H9 (cell line): ENCODE data around the gene PITPNB. TPM values are rescaled to one million over a fixed set of nuclear protein-coding genes. Genes with fewer than 3 reads are reported as not detected.

ENCODE experiments used
- DNase-seq: peaks from one replicate; pipeline ENCODE4 v3.0.0-alpha.2; 2017
- H2AFZ ChIP-seq: one replicate; pipeline ENCODE4 v1.6.1; 2013; ENCODE audit warnings: mild to moderate bottlenecking, low read length, control low read depth, moderate library complexity
- H2AK5ac ChIP-seq: 2 replicates; pipeline ENCODE4 v1.6.1; 2013; ENCODE audit warnings: low read length, control low read depth, mixed read lengths; ENCODE audit not compliant: insufficient read length
- H2BK120ac ChIP-seq: one replicate; pipeline ENCODE4 v1.6.1; 2013; ENCODE audit warnings: low read depth, mild to moderate bottlenecking, low read length, control low read depth, inconsistent platforms; ENCODE audit not compliant: poor library complexity, severe bottlenecking
- H2BK12ac ChIP-seq: 2 replicates; pipeline ENCODE4 v1.6.1; 2013; ENCODE audit warnings: low read length, control low read depth, mixed read lengths, low read depth; ENCODE audit not compliant: insufficient read length
- H2BK15ac ChIP-seq: 2 replicates; pipeline ENCODE4 v1.6.1; 2013; ENCODE audit warnings: low read depth, low read length, control low read depth
- H2BK20ac ChIP-seq: one replicate; pipeline ENCODE4 v1.6.1; 2013; ENCODE audit warnings: low read depth, mild to moderate bottlenecking, low read length, control low read depth, inconsistent platforms; ENCODE audit not compliant: poor library complexity, severe bottlenecking
- H2BK5ac ChIP-seq: 2 replicates; pipeline ENCODE4 v1.6.1; 2013; ENCODE audit warnings: low read length, control low read depth, mixed read lengths; ENCODE audit not compliant: insufficient read length
- H3K14ac ChIP-seq: 2 replicates; pipeline ENCODE4 v1.6.1; 2013; ENCODE audit warnings: low read length, control low read depth; ENCODE audit not compliant: insufficient read depth
- H3K18ac ChIP-seq: 2 replicates; pipeline ENCODE4 v1.6.1; 2013; ENCODE audit warnings: low read depth, mild to moderate bottlenecking, mixed read lengths, low read length, control low read depth; ENCODE audit not compliant: insufficient read length
- H3K23ac ChIP-seq: 2 replicates; pipeline ENCODE4 v1.6.1; 2013; ENCODE audit warnings: low read length, control low read depth, mixed read lengths, low read depth; ENCODE audit not compliant: insufficient read length
- H3K23me2 ChIP-seq: 2 replicates; pipeline ENCODE4 v1.6.1; 2013; ENCODE audit warnings: low read depth, mild to moderate bottlenecking, mixed read lengths, low read length, control low read depth; ENCODE audit not compliant: insufficient read length, poor library complexity, severe bottlenecking
- H3K27ac ChIP-seq: 2 replicates; pipeline ENCODE4 v1.5.1; 2013; ENCODE audit warnings: low read length, control low read depth, mixed read lengths, low read depth; ENCODE audit not compliant: insufficient read length
- H3K27me3 ChIP-seq: 2 replicates; pipeline ENCODE4 v1.6.1; 2013; ENCODE audit warnings: low read length, control low read depth, inconsistent platforms; ENCODE audit not compliant: insufficient read depth
- H3K4ac ChIP-seq: 2 replicates; pipeline ENCODE4 v1.6.1; 2013; ENCODE audit warnings: low read depth, mild to moderate bottlenecking, control low read depth, inconsistent platforms, low read length, moderate library complexity
- H3K4me1 ChIP-seq: 2 replicates; pipeline ENCODE4 v1.6.1; 2013; ENCODE audit warnings: low read length, control low read depth, inconsistent platforms; ENCODE audit not compliant: insufficient read depth
- H3K4me2 ChIP-seq: 2 replicates; pipeline ENCODE4 v1.6.1; 2013; ENCODE audit warnings: low read length, control low read depth, mixed read lengths; ENCODE audit not compliant: insufficient read length, insufficient read depth
- H3K56ac ChIP-seq: 2 replicates; pipeline ENCODE4 v1.6.1; 2013; ENCODE audit warnings: low read depth, mild to moderate bottlenecking, mixed read lengths, low read length, control low read depth; ENCODE audit not compliant: insufficient read length
- H3K79me1 ChIP-seq: 2 replicates; pipeline ENCODE4 v1.6.1; 2013; ENCODE audit warnings: low read depth, mild to moderate bottlenecking, moderate library complexity, low read length, control low read depth, inconsistent platforms; ENCODE audit not compliant: insufficient read depth, poor library complexity, severe bottlenecking
- H3K79me2 ChIP-seq: 2 replicates; pipeline ENCODE4 v1.6.1; 2013; ENCODE audit warnings: low read length, control low read depth, inconsistent platforms; ENCODE audit not compliant: insufficient read depth
- H3K9ac ChIP-seq: 2 replicates; pipeline ENCODE4 v1.6.1; 2013; ENCODE audit warnings: low read length, control low read depth, mixed read lengths; ENCODE audit not compliant: insufficient read length; ENCODE audit errors: extremely low read depth
- H3K9me3 ChIP-seq: one replicate; pipeline ENCODE4 v1.6.1; 2013; ENCODE audit warnings: low read depth, low read length, inconsistent platforms; ENCODE audit not compliant: control insufficient read depth
- H3T11ph ChIP-seq: one replicate; pipeline ENCODE4 v1.6.1; 2013; ENCODE audit warnings: mild to moderate bottlenecking, low read length, control low read depth, inconsistent platforms
- H4K20me1 ChIP-seq: one replicate; pipeline ENCODE4 v1.6.1; 2013; ENCODE audit not compliant: control insufficient read depth, insufficient read length, insufficient read depth
- H4K5ac ChIP-seq: 2 replicates; pipeline ENCODE4 v1.6.1; 2013; ENCODE audit warnings: low read depth, mild to moderate bottlenecking, mixed read lengths, low read length, control low read depth; ENCODE audit not compliant: insufficient read length
- H4K8ac ChIP-seq: replicated peaks from 2 replicates; pipeline ENCODE4 v1.6.1; 2013; ENCODE audit warnings: low read length, control low read depth, mixed read lengths, low read depth; ENCODE audit not compliant: insufficient read length
- H4K91ac ChIP-seq: 2 replicates; pipeline ENCODE4 v1.6.1; 2013; ENCODE audit warnings: low read depth, mild to moderate bottlenecking, moderate library complexity, mixed read lengths, low read length, control low read depth; ENCODE audit not compliant: insufficient read length
- H3K27ac Mint-ChIP-seq, 3 experiments: 2 replicates in 2 of 3; 3 replicates in 1 of 3; pipeline ENCODE4 v1.8.0; 2020 to 2021; ENCODE audit warnings: mixed read lengths in 3 of 3, mild to moderate bottlenecking in 1 of 3, moderate library complexity in 1 of 3
- H3K27me3 Mint-ChIP-seq: 2 replicates; pipeline ENCODE4 v1.8.0; 2021; ENCODE audit warnings: low read depth, mild to moderate bottlenecking, moderate library complexity, mixed read lengths
- H3K36me3 Mint-ChIP-seq, 3 experiments: 2 replicates in 2 of 3; 3 replicates in 1 of 3; pipeline ENCODE4 v1.8.0; 2020 to 2021; ENCODE audit warnings: low read depth in 3 of 3, mixed read lengths in 3 of 3; ENCODE audit not compliant: insufficient read depth in 1 of 3
- H3K4me1 Mint-ChIP-seq, 2 experiments: 2 replicates each; pipeline ENCODE4 v1.8.0; 2020; ENCODE audit warnings: mixed read lengths in 2 of 2
- H3K4me3 Mint-ChIP-seq, 2 experiments: 2 replicates in 1 of 2; 3 replicates in 1 of 2; pipeline ENCODE4 v1.8.0; 2020 to 2021; ENCODE audit warnings: mild to moderate bottlenecking in 2 of 2, mixed read lengths in 2 of 2, moderate library complexity in 1 of 2
- H3K9me3 Mint-ChIP-seq, 2 experiments: 2 replicates in 1 of 2; 3 replicates in 1 of 2; pipeline ENCODE4 v1.8.0; 2020; ENCODE audit warnings: mild to moderate bottlenecking in 2 of 2, mixed read lengths in 2 of 2, moderate library complexity in 1 of 2
- WGBS: extraction: QIAGEN DNeasy Blood & Tissue Kit; methylation state at CpG from one replicate; pipeline ENCODE4 v1.1.7; 2013; ENCODE audit warnings: missing lambda C conversion rate, low lambda C conversion rate, mixed read lengths; ENCODE audit not compliant: insufficient read length; ENCODE audit errors: extremely low coverage; 5-methylcytosine and 5-hydroxymethylcytosine counted together
- total RNA-seq: library from RNA; stranded (reverse); gene quantifications from 2 replicates; pipeline ENCODE4 v1.2.1, GENCODE V29; 2021
- TF ChIP-seq, protein P1 (sequence below): fragments of 200-600 bp; sonication (generic); conservative IDR thresholded peaks from 3 replicates; pipeline ENCODE4 v1.8.0; 2021; ENCODE audit warnings: antibody characterized with exemption, mild to moderate bottlenecking

Gene PITPNB
- total RNA-seq, 1 experiment from 2014 or later, result 106 TPM

DNA sequence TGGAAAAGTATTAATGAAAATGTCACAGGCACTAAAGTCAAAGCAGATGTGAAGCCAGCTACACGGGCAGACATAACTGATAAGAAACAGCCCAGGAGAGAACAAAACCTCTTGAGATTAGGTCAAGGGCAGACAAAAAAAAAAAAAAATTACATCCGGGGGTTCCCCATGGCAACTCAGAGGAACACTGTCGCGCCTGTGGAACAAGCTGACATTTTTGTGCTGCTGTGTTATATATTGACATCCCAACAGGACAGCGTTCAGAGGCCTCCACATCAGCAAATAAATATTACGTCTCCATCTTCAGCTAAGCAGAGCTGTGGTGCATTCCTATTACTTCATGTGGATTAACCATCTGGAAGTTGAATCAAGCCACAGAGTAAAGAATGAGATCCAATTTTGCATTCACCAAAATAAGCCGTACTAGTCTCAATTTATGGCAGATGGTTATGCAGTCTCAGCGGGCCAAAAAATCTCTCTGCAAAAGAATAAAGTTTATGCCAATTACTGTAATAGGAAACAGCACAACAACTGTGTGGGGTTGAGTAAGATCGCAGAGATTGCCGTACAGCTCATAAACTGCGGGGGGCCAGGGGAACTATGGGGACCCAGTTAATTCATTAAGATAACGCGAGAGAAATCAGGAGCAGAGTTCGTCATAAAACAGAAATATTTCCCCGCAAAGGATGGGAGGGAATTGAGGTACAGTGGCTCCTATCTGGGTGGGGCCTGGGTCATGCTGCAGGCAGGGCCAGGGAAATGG, 76.2 kb downstream of the PITPNB start:
- WGBS, result no CpG with 5 or more reads among the region's 15 CpGs
- Histone ChIP-seq H3K9me3 (no peaks in the 10 kb centered on the region), H2BK5ac (no peak overlapping the region), H3K27ac (no peak overlapping the region), H2AFZ (no peak overlapping the region), H2BK120ac (no peak overlapping the region), H3K4me2 (no peak overlapping the region), H3K18ac (no peak overlapping the region), H3K79me2 (no peaks in the 10 kb centered on the region), H3T11ph (no peak overlapping the region), H3K79me1 (no peaks in the 10 kb centered on the region), H3K27me3 (no peaks in the 10 kb centered on the region), H3K4ac (no peak overlapping the region), H4K5ac (no peak overlapping the region), H2BK12ac (no peak overlapping the region), H3K23ac (no peak overlapping the region), H4K8ac (no peak overlapping the region), H3K9ac (no peak overlapping the region), H3K23me2 (no peaks in the 10 kb centered on the region), H4K20me1 (no peaks in the 10 kb centered on the region), H4K91ac (no peak overlapping the region), H2BK20ac (no peak overlapping the region), H2BK15ac (no peak overlapping the region), H3K4me1 (peaks cover 5% of the 10 kb centered on the region; the same call in 1 of the 2 replicates), H2AK5ac (no peak overlapping the region), H3K14ac (no peak overlapping the region), H3K56ac (no peak overlapping the region)
- peaks cover 4 to 7% of the 10 kb centered on the region in 2 experiments; a peak in 3 of 5 replicates for H3K9me3 Mint-ChIP-seq
- peaks cover 2 to 7% (median 3%) of the 10 kb centered on the region in 3 experiments; a peak in 5 of 7 replicates for H3K36me3 Mint-ChIP-seq
- H3K27me3 Mint-ChIP-seq, result no peaks in the 10 kb centered on the region; the same call in 1 of the 2 replicates
- DNase-seq, result no peak
- H3K4me3 Mint-ChIP-seq, result no peak overlapping the region
- TF ChIP-seq, protein P1, sequence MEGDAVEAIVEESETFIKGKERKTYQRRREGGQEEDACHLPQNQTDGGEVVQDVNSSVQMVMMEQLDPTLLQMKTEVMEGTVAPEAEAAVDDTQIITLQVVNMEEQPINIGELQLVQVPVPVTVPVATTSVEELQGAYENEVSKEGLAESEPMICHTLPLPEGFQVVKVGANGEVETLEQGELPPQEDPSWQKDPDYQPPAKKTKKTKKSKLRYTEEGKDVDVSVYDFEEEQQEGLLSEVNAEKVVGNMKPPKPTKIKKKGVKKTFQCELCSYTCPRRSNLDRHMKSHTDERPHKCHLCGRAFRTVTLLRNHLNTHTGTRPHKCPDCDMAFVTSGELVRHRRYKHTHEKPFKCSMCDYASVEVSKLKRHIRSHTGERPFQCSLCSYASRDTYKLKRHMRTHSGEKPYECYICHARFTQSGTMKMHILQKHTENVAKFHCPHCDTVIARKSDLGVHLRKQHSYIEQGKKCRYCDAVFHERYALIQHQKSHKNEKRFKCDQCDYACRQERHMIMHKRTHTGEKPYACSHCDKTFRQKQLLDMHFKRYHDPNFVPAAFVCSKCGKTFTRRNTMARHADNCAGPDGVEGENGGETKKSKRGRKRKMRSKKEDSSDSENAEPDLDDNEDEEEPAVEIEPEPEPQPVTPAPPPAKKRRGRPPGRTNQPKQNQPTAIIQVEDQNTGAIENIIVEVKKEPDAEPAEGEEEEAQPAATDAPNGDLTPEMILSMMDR, result no peak
- peak overlapping the region in 2 of 3 experiments; percentile 36 to 47; a peak in 3 of 7 replicates for H3K27ac Mint-ChIP-seq
- H3K4me1 Mint-ChIP-seq, result peaks cover 19 to 25% of the 10 kb centered on the region in 2 experiments
